Calu3 (cell line): ENCODE results near the gene STK11. TPM values are rescaled to one million over a fixed set of nuclear protein-coding genes. Genes with fewer than 3 reads are reported as not detected.
A peak's percentile ranks its signal among the peaks of the same experiment; 100 is the strongest.

Experiments
- BruUV-seq: library from RNA; stranded (reverse); fragments of 400-500 nt; replicated peaks from 2 replicates; lab custom pipeline; 2021; lab: Mats Ljungman, UMichigan
- CTCF ChIA-PET: fragments of 300-600 bp; sonication (Branson Sonifier 250); formaldehyde crosslinking; loops from one replicate; lab custom pipeline; 2022; ENCODE audit warnings: antibody characterized with exemption; lab: Charles Lee
- DNase-seq: peaks from one replicate; pipeline ENCODE4 v3.0.0; 2022
- H3K27ac Mint-ChIP-seq: one replicate; pipeline ENCODE4 v1.8.0; 2022; ENCODE audit warnings: mixed read lengths; ENCODE audit not compliant: unreplicated experiment
- H3K27me3 Mint-ChIP-seq: one replicate; pipeline ENCODE4 v1.8.0; 2022; ENCODE audit warnings: mixed read lengths; ENCODE audit not compliant: unreplicated experiment
- H3K36me3 Mint-ChIP-seq: one replicate; pipeline ENCODE4 v1.8.0; 2022; ENCODE audit warnings: mild to moderate bottlenecking, moderate library complexity, mixed read lengths; ENCODE audit not compliant: insufficient read depth, unreplicated experiment
- H3K4me1 Mint-ChIP-seq: one replicate; pipeline ENCODE4 v1.8.0; 2022; ENCODE audit warnings: mild to moderate bottlenecking, low read depth, mixed read lengths; ENCODE audit not compliant: unreplicated experiment
- H3K4me3 Mint-ChIP-seq: one replicate; pipeline ENCODE4 v1.8.0; 2022; ENCODE audit warnings: mild to moderate bottlenecking, low read depth, moderate library complexity, mixed read lengths; ENCODE audit not compliant: unreplicated experiment
- H3K9me3 Mint-ChIP-seq: one replicate; pipeline ENCODE4 v1.8.0; 2022; ENCODE audit warnings: low read depth, mixed read lengths; ENCODE audit not compliant: unreplicated experiment
- CTCF ChIP-seq: fragments of 200-600 bp; IDR thresholded peaks from one replicate; pipeline ENCODE4 v1.8.0; 2022; ENCODE audit warnings: antibody characterized with exemption; ENCODE audit not compliant: unreplicated experiment
- intact Hi-C: fragments of 100-400 bp; cut with micrococcal nuclease; formaldehyde crosslinking; loops from one replicate; pipeline ENCODE4 v1.10.0; 2022; ENCODE audit not compliant: unreplicated experiment
- total RNA-seq: library from RNA; stranded (reverse); gene quantifications from 2 replicates; pipeline ENCODE4 v1.2.3, GENCODE V29; 2022

STK11 gene
- total RNA-seq, 1 experiment from 2014 or later: 58.3 TPM

- Mint-ChIP-seq H3K36me3 (peaks cover 75% of the 10 kb centered on the region), H3K4me1 (peaks cover 45% of the 10 kb centered on the region), H3K27ac (peak overlapping the region; percentile 88), H3K4me3 (peak overlapping the region; percentile 92), H3K9me3 (no peaks in the 10 kb centered on the region), H3K27me3 (no peaks in the 10 kb centered on the region)
- no peak for TF ChIP-seq CTCF
- intact Hi-C loops: no loop called here
- no TSS peak for BruUV-seq
- CTCF ChIA-PET: no interaction called here
- DNase-seq: no peak
Observed at GRCh38 chr19:1267477-1268225, 62.1 kb downstream of the STK11 start.

- CTCF ChIA-PET: interaction anchor here (0.6 to 1.6 kb wide), 2 partner anchors 24 to 343 kb away, joined by 4 to 37 read pairs; no protein-coding TSS in a partner anchor
- Mint-ChIP-seq H3K4me1 (peaks cover 39% of the 10 kb centered on the region), H3K27me3 (no peaks in the 10 kb centered on the region), H3K4me3 (peak overlapping the region; percentile 92), H3K36me3 (peaks cover 75% of the 10 kb centered on the region), H3K27ac (peak overlapping the region; percentile 88), H3K9me3 (no peaks in the 10 kb centered on the region)
- BruUV-seq: no TSS peak
- no peak for DNase-seq
- intact Hi-C loops: no loop called here
- TF ChIP-seq CTCF: no peak
Observed at GRCh38 chr19:1268226-1269064, 62.9 kb downstream of the STK11 start.

- Mint-ChIP-seq H3K36me3 (peaks cover 81% of the 10 kb centered on the region), H3K27me3 (no peaks in the 10 kb centered on the region), H3K27ac (peak within 1 kb of the TSS; percentile 88), H3K4me3 (peak within 1 kb of the TSS; percentile 92), H3K9me3 (no peaks in the 10 kb centered on the region), H3K4me1 (peaks cover 39% of the 10 kb centered on the region)
- CTCF ChIA-PET: interaction anchor here (0.6 to 1.6 kb wide), 5 partner anchors 20 to 342 kb away, joined by 3 to 37 read pairs (median 4); partner anchors contain the start of gene NDUFS7
- intact Hi-C loops: no loop called here
- DNase-seq: peak; percentile 97
- BruUV-seq: no TSS peak
- TF ChIP-seq CTCF: no peak
Observed at GRCh38 chr19:1269065-1269477, 63.5 kb downstream of the STK11 start, which contains the start of gene CIRBP. CIRBP (plus strand) TSS chr19:1269332; CDS start chr19:1270934, 1,602 bp downstream.

GRCh38 chr19:1269478-1270212 is 64.1 kb downstream of the STK11 start:
- TF ChIP-seq CTCF: no peak
- H3K36me3 Mint-ChIP-seq: peaks cover 86% of the 10 kb centered on the region
- no TSS peak for BruUV-seq
- H3K4me1 Mint-ChIP-seq: peaks cover 39% of the 10 kb centered on the region
- peak overlapping the region; percentile 92 for H3K4me3 Mint-ChIP-seq
- peak; percentile 87 for DNase-seq
- H3K27ac Mint-ChIP-seq: peak overlapping the region; percentile 88
- H3K27me3 Mint-ChIP-seq: no peaks in the 10 kb centered on the region
- H3K9me3 Mint-ChIP-seq: no peaks in the 10 kb centered on the region
- CTCF ChIA-PET: interaction anchor here (0.6 to 1.6 kb wide), 4 partner anchors 21 to 195 kb away, joined by 3 to 37 read pairs (median 4); partner anchors contain the start of gene NDUFS7
- intact Hi-C loops: no loop called here
